Natural killer cell treated with Interleukin-12 subunit alpha and Interleukin-12 subunit beta and Interleukin-15 and Interleukin-18, amount 100 ng/mL, for 72 hours (primary cell): ENCODE data around the gene IQGAP2. TPM values are rescaled to one million over a fixed set of nuclear protein-coding genes. Genes with fewer than 3 reads are reported as not detected.

Experiments
- ATAC-seq, 2 donors: fragments of 150-1000 bp; cut with Tn5 transposase in 1 of 2; sonication (Bioruptor Pico), chemical (Tn5 transposase) in 1 of 2; 2 replicates each; pipeline ENCODE4 v1.10.0; 2021
- DNase-seq: peaks from one replicate; pipeline ENCODE4 v3.0.0; 2022; ENCODE audit warnings: low spot score
- H3K27ac Mint-ChIP-seq, 2 donors: 1 replicate in 1 of 2; 2 replicates in 1 of 2; pipeline ENCODE4 v1.8.0; 2022; ENCODE audit warnings: mixed read lengths in 2 of 2, mild to moderate bottlenecking in 1 of 2, moderate library complexity in 1 of 2
- H3K27me3 Mint-ChIP-seq, 2 donors: 1 replicate in 1 of 2; 2 replicates in 1 of 2; pipeline ENCODE4 v1.8.0; 2022; ENCODE audit warnings: mixed read lengths in 2 of 2
- H3K36me3 Mint-ChIP-seq: one replicate; pipeline ENCODE4 v1.8.0; 2022; ENCODE audit warnings: mixed read lengths
- H3K4me1 Mint-ChIP-seq, 2 donors: 1 replicate in 1 of 2; 2 replicates in 1 of 2; pipeline ENCODE4 v1.8.0; 2022; ENCODE audit warnings: low read depth in 2 of 2, mixed read lengths in 2 of 2, mild to moderate bottlenecking in 1 of 2
- H3K4me3 Mint-ChIP-seq: one replicate; pipeline ENCODE4 v1.8.0; 2022; ENCODE audit warnings: mixed read lengths
- H3K9me3 Mint-ChIP-seq: 2 replicates; pipeline ENCODE4 v1.8.0; 2022; ENCODE audit warnings: mixed read lengths
- total RNA-seq, 2 donors: library from RNA; stranded (reverse); gene quantifications; one replicate each; pipeline ENCODE4 v1.2.3, GENCODE V29; 2022

Gene IQGAP2
- total RNA-seq, 2 donors from 2014 or later: 104 to 111 TPM

- peak overlapping the region; percentile 50 to 68 for H3K27ac Mint-ChIP-seq
- H3K4me1 Mint-ChIP-seq: peaks cover 56 to 62% of the 10 kb centered on the region in 2 donors
- no peak for DNase-seq
- peak overlapping the region; percentile 49 for H3K4me3 Mint-ChIP-seq
- H3K9me3 Mint-ChIP-seq: peaks cover 3% of the 10 kb centered on the region
- ATAC-seq: peak in 1 of 2 donors; percentile 57
- no peaks in the 10 kb centered on the region for H3K27me3 Mint-ChIP-seq
- H3K36me3 Mint-ChIP-seq: no peaks in the 10 kb centered on the region
Measured at GRCh38 chr5:76528547-76529331, 125.7 kb downstream of the IQGAP2 start.

- Mint-ChIP-seq H3K36me3 (no peaks in the 10 kb centered on the region), H3K4me3 (no peak overlapping the region), H3K27ac (peak overlapping the region; percentile 50 to 68), H3K27me3 (no peaks in the 10 kb centered on the region), H3K9me3 (peaks cover 3% of the 10 kb centered on the region), H3K4me1 (peaks cover 60% of the 10 kb centered on the region in 2 donors)
- no peak for DNase-seq
- no peak for ATAC-seq
Measured at GRCh38 chr5:76529464-76530344, 126.6 kb downstream of the IQGAP2 start.

- Mint-ChIP-seq H3K4me3 (no peak overlapping the region), H3K27ac (no peak overlapping the region), H3K9me3 (peaks cover 3% of the 10 kb centered on the region), H3K4me1 (peaks cover 48 to 49% of the 10 kb centered on the region in 2 donors), H3K27me3 (no peaks in the 10 kb centered on the region), H3K36me3 (no peaks in the 10 kb centered on the region)
- ATAC-seq (no peak), DNase-seq (no peak)
Measured at GRCh38 chr5:76532052-76532451, 129.0 kb downstream of the IQGAP2 start.

GRCh38 chr5:76532973-76533372, 129.9 kb downstream of the IQGAP2 start:
- no peak overlapping the region for H3K4me3 Mint-ChIP-seq
- no peaks in the 10 kb centered on the region for H3K27me3 Mint-ChIP-seq
- DNase-seq (no peak), ATAC-seq (no peak)
- H3K4me1 Mint-ChIP-seq: peaks cover 46 to 50% of the 10 kb centered on the region in 2 donors
- H3K9me3 Mint-ChIP-seq: peaks cover 3% of the 10 kb centered on the region
- H3K27ac Mint-ChIP-seq: peak overlapping the region in 1 of 2 donors; percentile 74
- peaks cover 4% of the 10 kb centered on the region for H3K36me3 Mint-ChIP-seq

GRCh38 chr5:76535577-76535976, 132.5 kb downstream of the IQGAP2 start:
- ATAC-seq (no peak), DNase-seq (no peak)
- H3K4me3 Mint-ChIP-seq: no peak overlapping the region
- peaks cover 57 to 63% of the 10 kb centered on the region in 2 donors for H3K4me1 Mint-ChIP-seq
- peak overlapping the region in 1 of 2 donors; percentile 69 for H3K27ac Mint-ChIP-seq
- peaks cover 4% of the 10 kb centered on the region for H3K36me3 Mint-ChIP-seq
- H3K27me3 Mint-ChIP-seq: no peaks in the 10 kb centered on the region
- H3K9me3 Mint-ChIP-seq: no peaks in the 10 kb centered on the region

GRCh38 chr5:76537073-76537543, 134.0 kb downstream of the IQGAP2 start:
- Mint-ChIP-seq H3K4me3 (no peak overlapping the region), H3K27me3 (no peaks in the 10 kb centered on the region), H3K36me3 (peaks cover 4% of the 10 kb centered on the region), H3K27ac (peak overlapping the region; percentile 44 to 59), H3K4me1 (peaks cover 65 to 67% of the 10 kb centered on the region in 2 donors), H3K9me3 (no peaks in the 10 kb centered on the region)
- no peak for DNase-seq
- no peak for ATAC-seq

- DNase-seq: no peak
- Mint-ChIP-seq H3K9me3 (no peaks in the 10 kb centered on the region), H3K27me3 (no peaks in the 10 kb centered on the region), H3K36me3 (peaks cover 4% of the 10 kb centered on the region), H3K4me3 (peak overlapping the region; percentile 86), H3K4me1 (peaks cover 75 to 82% of the 10 kb centered on the region in 2 donors), H3K27ac (peak overlapping the region; percentile 90 to 96)
- ATAC-seq: no peak
Measured at GRCh38 chr5:76542241-76542640, 139.2 kb downstream of the IQGAP2 start.

- Mint-ChIP-seq H3K27ac (peak overlapping the region; percentile 90 to 96), H3K4me3 (peak overlapping the region; percentile 86), H3K9me3 (no peaks in the 10 kb centered on the region), H3K4me1 (peaks cover 78 to 86% of the 10 kb centered on the region in 2 donors), H3K27me3 (no peaks in the 10 kb centered on the region), H3K36me3 (no peaks in the 10 kb centered on the region)
- ATAC-seq (peak; percentile 81 to 83), DNase-seq (peak; percentile 82)
Measured at GRCh38 chr5:76542887-76543690, 140.0 kb downstream of the IQGAP2 start.

GRCh38 chr5:76544268-76544926, 141.3 kb downstream of the IQGAP2 start:
- DNase-seq (peak; percentile 71), ATAC-seq (no peak)
- Mint-ChIP-seq H3K4me1 (peaks cover 78 to 86% of the 10 kb centered on the region in 2 donors), H3K27ac (peak overlapping the region; percentile 90 to 96), H3K4me3 (peak overlapping the region; percentile 86), H3K27me3 (no peaks in the 10 kb centered on the region), H3K9me3 (no peaks in the 10 kb centered on the region), H3K36me3 (no peaks in the 10 kb centered on the region)

GRCh38 chr5:76545184-76545583, 142.1 kb downstream of the IQGAP2 start:
- Mint-ChIP-seq H3K4me3 (no peak overlapping the region), H3K27me3 (no peaks in the 10 kb centered on the region), H3K36me3 (no peaks in the 10 kb centered on the region), H3K4me1 (peaks cover 77 to 86% of the 10 kb centered on the region in 2 donors), H3K27ac (peak overlapping the region in 1 of 2 donors; percentile 95), H3K9me3 (no peaks in the 10 kb centered on the region)
- DNase-seq (no peak), ATAC-seq (no peak)

- Mint-ChIP-seq H3K36me3 (no peaks in the 10 kb centered on the region), H3K27ac (peak overlapping the region; percentile 95 to 98), H3K4me1 (peaks cover 66 to 74% of the 10 kb centered on the region in 2 donors), H3K9me3 (no peaks in the 10 kb centered on the region), H3K4me3 (peak overlapping the region; percentile 92), H3K27me3 (no peaks in the 10 kb centered on the region)
- ATAC-seq (peak in 1 of 2 donors; percentile 52), DNase-seq (no peak)
Measured at GRCh38 chr5:76546497-76547102, 143.5 kb downstream of the IQGAP2 start.

GRCh38 chr5:76547242-76547890, 144.3 kb downstream of the IQGAP2 start:
- Mint-ChIP-seq H3K27me3 (no peaks in the 10 kb centered on the region), H3K4me1 (peaks cover 66 to 72% of the 10 kb centered on the region in 2 donors), H3K36me3 (no peaks in the 10 kb centered on the region), H3K4me3 (peak overlapping the region; percentile 92), H3K27ac (peak overlapping the region; percentile 95 to 98), H3K9me3 (no peaks in the 10 kb centered on the region)
- peak; percentile 65 for DNase-seq
- peak; percentile 89 to 90 for ATAC-seq
